Activated naive CD8-positive, alpha-beta T cell treated with anti-CD3 and anti-CD28 coated beads for 36 hours (primary cell): ENCODE data around the gene MCM6. TPM values are rescaled to one million over a fixed set of nuclear protein-coding genes. Genes with fewer than 3 reads are reported as not detected.
"Not testable (repeated sequence)": the region's sequence is repeated elsewhere in the genome, so short reads cannot be mapped to it uniquely, and the experiment has no call there.

Experiments used
- DNase-seq: peaks from one replicate; pipeline ENCODE4 v3.0.0; 2021
- H3K27ac Mint-ChIP-seq: one replicate; pipeline ENCODE4 v1.8.0; 2022; ENCODE audit warnings: mild to moderate bottlenecking, moderate library complexity, mixed read lengths
- H3K27me3 Mint-ChIP-seq: one replicate; pipeline ENCODE4 v1.8.0; 2022; ENCODE audit warnings: mild to moderate bottlenecking, mixed read lengths
- H3K36me3 Mint-ChIP-seq: one replicate; pipeline ENCODE4 v1.8.0; 2021; ENCODE audit warnings: mild to moderate bottlenecking, mixed read lengths
- H3K4me1 Mint-ChIP-seq: one replicate; pipeline ENCODE4 v1.8.0; 2021; ENCODE audit warnings: mixed read lengths
- H3K4me3 Mint-ChIP-seq: one replicate; pipeline ENCODE4 v1.8.0; 2022; ENCODE audit warnings: mild to moderate bottlenecking, moderate library complexity, mixed read lengths
- H3K9me3 Mint-ChIP-seq: one replicate; pipeline ENCODE4 v1.8.0; 2022; ENCODE audit warnings: mixed read lengths
- total RNA-seq, 2 experiments: library from RNA; stranded (reverse); gene quantifications; one replicate each; pipeline ENCODE4 v1.2.3, GENCODE V29; 2021

MCM6 gene
- total RNA-seq, 2 experiments from 2014 or later: 229 to 232 TPM

DNA sequence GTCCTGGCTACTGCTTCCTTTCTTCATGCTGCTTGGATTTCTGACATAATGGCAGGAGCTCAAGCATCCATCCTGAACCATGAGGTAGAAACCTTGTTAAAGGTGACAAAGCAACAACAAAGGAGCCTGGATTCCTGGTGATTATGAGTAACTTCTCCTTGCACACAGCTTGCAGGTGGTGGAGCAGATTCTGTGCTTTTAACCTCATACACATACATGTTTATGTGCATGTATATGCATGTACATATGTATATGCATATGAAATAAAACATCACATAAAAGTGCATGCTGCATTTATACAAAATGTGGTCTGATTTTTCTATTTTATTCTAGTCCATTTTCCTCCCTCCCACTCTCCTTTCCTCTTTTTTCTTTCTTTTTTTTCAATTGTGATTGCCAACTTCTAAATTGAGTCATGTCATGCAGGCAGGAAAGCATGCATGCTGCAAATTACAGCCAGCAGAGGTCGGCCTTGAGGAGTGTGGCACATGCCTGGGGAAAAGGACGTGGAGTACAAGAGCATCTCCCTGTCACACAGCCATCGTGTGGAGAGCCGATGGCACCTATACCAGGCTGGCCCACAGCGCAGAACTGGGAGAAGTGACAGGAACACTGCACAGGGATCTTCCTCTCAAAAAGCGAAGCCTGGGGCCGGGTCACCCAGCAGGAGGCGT, 57.2 kb downstream of the MCM6 start:
- Mint-ChIP-seq H3K36me3 (peaks cover 44% of the 10 kb centered on the region), H3K27me3 (no peaks in the 10 kb centered on the region), H3K9me3 (peaks cover 15% of the 10 kb centered on the region), H3K4me1 (peaks cover 57% of the 10 kb centered on the region), H3K4me3 (peak overlapping the region; percentile 26), H3K27ac (peak overlapping the region; percentile 90)
- DNase-seq: peak; percentile 54

DNA sequence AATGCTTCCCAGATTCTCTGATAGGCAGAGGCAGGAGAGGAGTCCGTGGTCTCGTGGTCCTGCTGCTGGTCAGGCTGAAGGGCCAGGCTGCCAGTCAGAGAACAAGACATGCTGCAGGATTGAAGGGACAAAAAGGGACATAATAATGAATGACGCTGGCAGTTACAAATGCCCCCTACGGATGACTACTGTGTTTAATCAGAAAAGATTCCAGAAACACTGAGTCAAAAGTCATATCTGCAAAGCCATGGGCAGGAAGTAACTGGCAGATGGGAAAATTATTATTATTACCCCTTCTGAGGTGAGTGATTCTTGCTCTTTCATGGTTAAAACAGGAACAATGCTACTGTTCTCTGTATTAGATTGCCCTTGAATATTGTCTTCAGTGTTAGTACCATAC, 58.3 kb downstream of the MCM6 start:
- Mint-ChIP-seq H3K4me1 (peaks cover 59% of the 10 kb centered on the region), H3K36me3 (peaks cover 39% of the 10 kb centered on the region), H3K27ac (no peak overlapping the region), H3K4me3 (no peak overlapping the region), H3K9me3 (peaks cover 16% of the 10 kb centered on the region), H3K27me3 (no peaks in the 10 kb centered on the region)
- no peak for DNase-seq

DNA sequence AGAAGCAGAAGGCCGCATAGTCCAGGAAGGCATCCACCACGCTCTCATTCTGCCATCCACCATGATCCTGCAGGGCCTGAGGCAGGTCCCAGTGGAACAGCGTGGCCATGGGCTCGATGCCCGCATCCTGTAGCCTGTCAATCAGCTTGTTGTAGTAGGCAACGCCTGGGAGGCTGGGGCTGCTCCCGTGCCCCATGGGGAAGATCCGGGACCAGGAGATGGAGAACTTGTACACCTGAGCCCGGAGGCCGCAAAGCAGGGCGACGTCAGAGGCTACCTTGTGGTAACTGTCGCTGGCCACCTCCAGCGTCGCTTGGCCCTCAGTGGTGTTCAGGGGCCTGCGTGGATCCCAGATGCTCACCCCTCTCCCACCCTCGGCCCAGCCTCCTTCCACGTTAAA, 58.8 kb downstream of the MCM6 start:
- H3K4me1 Mint-ChIP-seq: peaks cover 57% of the 10 kb centered on the region
- no peak for DNase-seq
- no peaks in the 10 kb centered on the region for H3K27me3 Mint-ChIP-seq
- peaks cover 13% of the 10 kb centered on the region for H3K9me3 Mint-ChIP-seq
- H3K27ac Mint-ChIP-seq: no peak overlapping the region
- peaks cover 38% of the 10 kb centered on the region for H3K36me3 Mint-ChIP-seq
- no peak overlapping the region for H3K4me3 Mint-ChIP-seq

DNA sequence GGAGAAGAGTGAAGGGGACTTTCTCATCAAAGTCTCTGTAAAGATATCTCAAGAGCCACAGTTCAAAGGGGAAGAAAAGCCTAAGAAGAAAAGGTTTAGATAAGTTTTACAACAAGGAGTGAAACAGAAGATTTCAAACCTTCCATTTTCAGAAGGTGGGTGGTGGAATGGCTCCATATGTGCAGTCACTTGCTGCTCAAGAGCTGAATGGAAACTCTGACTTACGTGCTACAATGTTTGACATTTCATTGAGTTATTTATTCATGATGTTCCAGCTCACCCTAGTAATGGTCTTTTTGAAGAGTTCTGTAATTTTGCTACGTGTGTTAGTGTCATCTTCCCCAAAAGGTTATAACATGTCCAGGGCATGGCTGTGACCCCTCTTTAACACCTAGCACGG, 61.0 kb downstream of the MCM6 start:
- Mint-ChIP-seq H3K4me1 (peaks cover 41% of the 10 kb centered on the region), H3K27me3 (no peaks in the 10 kb centered on the region), H3K9me3 (peaks cover 8% of the 10 kb centered on the region), H3K4me3 (peak overlapping the region; percentile 41), H3K27ac (peak overlapping the region; percentile 95), H3K36me3 (peaks cover 36% of the 10 kb centered on the region)
- DNase-seq: no peak

DNA sequence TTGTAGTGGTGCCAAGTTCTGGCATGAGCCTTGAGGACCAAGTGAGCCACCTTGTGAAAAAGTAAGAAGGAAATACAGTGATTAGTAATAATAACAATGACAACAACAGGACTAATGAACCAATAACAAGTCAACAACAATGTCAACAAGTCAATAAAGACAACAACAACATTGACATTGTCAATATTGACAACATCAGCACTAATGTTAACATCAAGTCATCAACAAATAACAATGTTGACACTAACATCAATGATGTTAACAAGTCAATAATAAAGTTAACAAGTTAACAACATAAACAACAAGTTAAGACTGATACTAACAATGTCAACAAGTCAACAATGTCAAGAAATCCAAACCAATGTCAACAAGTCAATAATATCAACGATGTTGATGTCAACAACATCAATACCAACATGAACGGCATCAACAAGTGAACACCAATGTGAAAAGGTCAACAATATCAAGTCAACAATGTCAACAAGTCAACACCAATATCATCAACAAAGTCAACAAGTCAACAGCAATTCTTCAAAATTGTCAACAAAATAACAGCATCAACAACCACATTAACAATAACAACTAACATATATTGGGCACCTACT, 63.2 kb downstream of the MCM6 start:
- H3K36me3 Mint-ChIP-seq: peaks cover 27% of the 10 kb centered on the region
- no peak overlapping the region for H3K27ac Mint-ChIP-seq
- peaks cover 8% of the 10 kb centered on the region for H3K9me3 Mint-ChIP-seq
- H3K27me3 Mint-ChIP-seq: no peaks in the 10 kb centered on the region
- H3K4me3 Mint-ChIP-seq: no peak overlapping the region
- DNase-seq: no peak
- peaks cover 22% of the 10 kb centered on the region for H3K4me1 Mint-ChIP-seq

DNA sequence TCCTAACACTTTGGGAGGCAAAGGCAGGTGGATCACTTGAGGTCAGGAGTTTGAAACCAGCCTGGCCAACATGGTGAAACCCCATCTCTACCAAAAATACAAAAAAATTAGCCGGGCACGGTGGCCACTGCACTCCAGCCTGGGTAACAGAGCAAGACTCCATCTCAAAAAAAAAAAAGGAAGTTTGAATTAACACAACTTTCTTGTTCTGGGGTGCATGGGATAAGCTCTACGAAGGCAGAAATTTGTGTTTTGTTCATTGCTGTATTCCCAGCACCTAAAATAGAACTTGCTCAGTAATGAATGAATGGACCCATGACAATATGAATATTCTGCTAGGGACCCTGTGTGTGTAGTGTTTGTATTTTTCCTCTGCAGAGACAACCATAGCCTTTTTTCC, 68.4 kb downstream of the MCM6 start:
- not testable (repeated sequence) for DNase-seq, H3K9me3 Mint-ChIP-seq, H3K4me1 Mint-ChIP-seq, H3K27me3 Mint-ChIP-seq, H3K27ac Mint-ChIP-seq, H3K4me3 Mint-ChIP-seq
- H3K36me3 Mint-ChIP-seq: peaks cover 17% of the 10 kb centered on the region

DNA sequence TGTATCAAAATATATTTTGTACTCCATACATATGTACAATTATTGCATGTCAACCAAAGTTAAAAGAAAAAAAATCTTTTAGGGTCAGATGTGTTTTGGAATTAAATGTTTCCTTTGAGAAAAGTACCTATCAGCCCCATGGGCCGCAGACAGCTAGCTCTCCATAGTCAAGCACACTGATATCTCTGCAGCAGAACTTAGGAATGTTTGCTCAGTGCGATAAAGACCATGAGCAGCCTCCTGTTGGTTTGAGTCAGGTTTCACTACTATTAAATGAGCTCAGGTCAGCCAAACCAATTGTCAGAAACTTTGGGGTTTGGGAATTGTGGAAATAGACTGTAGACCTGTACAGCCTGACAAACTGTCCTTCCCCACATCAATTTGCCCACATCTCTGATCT, 73.0 kb downstream of the MCM6 start:
- H3K27ac Mint-ChIP-seq: no peak overlapping the region
- DNase-seq: no peak
- peaks cover 15% of the 10 kb centered on the region for H3K9me3 Mint-ChIP-seq
- peaks cover 26% of the 10 kb centered on the region for H3K36me3 Mint-ChIP-seq
- no peak overlapping the region for H3K4me3 Mint-ChIP-seq
- no peaks in the 10 kb centered on the region for H3K27me3 Mint-ChIP-seq
- peaks cover 3% of the 10 kb centered on the region for H3K4me1 Mint-ChIP-seq

DNA sequence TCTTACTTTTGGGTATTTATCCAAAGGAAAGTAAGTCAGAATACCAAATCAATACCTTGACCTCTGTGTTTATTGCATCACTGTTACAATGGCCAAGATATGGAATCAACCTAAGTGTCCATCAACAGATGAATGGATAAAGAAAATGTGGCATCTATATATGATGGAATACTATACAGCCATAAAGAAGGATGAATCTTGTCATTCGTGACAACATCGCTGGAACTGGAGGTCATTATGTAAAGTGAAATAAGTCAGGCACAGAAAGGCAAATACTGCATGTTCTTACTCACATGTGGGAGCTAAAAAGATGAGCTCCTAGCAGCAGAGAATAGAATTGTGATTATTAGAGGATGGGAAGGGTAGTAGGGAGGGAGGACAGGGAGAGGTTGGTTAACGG, 73.9 kb downstream of the MCM6 start:
- Mint-ChIP-seq H3K36me3 (peaks cover 26% of the 10 kb centered on the region), H3K4me3 (no peak overlapping the region), H3K4me1 (peaks cover 10% of the 10 kb centered on the region), H3K9me3 (peaks cover 15% of the 10 kb centered on the region), H3K27ac (no peak overlapping the region), H3K27me3 (no peaks in the 10 kb centered on the region)
- no peak for DNase-seq

DNA sequence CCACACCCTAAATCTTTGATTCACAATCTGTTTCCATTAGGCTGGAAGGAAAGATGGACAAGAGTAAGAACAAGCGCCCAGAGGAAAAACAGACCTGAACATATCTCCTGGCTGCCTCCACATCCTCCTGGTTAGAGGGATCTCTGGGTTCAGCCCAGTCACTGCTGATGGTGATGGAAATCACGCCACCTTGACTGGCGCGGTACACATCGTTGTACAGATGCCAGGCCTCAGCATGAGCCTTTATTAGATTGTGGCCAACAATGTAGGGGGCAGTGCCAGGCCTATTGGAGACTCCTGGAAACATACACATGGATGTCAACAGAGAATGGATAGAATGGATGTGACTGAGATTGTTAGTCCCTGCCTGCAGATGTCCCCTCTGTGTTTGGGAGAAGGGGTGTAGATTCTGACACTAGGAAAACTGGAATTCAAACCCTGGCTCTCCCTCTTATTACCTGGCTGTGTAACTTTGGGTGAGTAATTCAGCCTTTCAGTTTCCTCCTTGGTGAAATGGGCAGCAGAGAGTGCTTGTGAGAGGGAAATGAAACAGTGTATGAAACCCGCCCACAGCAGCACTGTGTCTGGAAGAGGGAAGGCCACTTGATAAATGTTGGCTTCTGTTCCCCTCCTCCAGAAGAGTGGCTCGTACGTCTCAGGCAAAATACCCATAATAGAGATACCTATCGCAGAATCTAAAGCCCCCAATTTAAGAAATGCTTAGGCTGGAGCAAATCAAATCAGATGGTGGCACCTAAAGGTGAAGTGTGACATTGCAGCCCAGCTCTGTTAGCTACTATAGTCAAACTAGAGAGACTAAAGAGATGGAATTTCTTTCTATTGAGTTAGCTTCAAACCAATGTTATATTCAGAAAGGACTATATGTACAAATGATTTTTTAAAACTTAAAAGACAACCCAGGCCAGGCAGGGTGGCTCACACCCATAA, 75.5 kb downstream of the MCM6 start:
- Mint-ChIP-seq H3K36me3 (peaks cover 26% of the 10 kb centered on the region), H3K4me3 (no peak overlapping the region), H3K4me1 (peaks cover 12% of the 10 kb centered on the region), H3K27me3 (no peaks in the 10 kb centered on the region), H3K27ac (no peak overlapping the region), H3K9me3 (peaks cover 15% of the 10 kb centered on the region)
- DNase-seq: no peak

DNA sequence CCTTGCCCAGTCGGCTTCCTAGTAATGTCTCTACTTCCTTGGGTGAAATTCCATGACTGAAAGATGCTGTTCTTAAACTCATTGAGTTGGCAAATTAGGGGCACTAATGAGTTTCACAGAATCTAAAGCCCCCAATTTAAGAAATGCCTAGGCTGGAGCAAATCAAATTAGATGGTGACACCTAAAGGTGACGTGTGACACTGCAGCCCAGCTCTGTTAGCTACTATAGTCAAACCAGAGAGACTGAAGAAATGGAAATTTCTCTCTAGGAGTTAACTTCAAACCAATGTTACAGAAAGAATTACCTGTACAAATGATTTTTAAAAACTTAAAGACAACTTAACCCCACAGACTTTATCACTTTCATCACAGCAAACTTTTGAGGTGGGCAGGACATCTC, 76.5 kb downstream of the MCM6 start:
- no peak for DNase-seq
- Mint-ChIP-seq H3K36me3 (peaks cover 26% of the 10 kb centered on the region), H3K4me1 (peaks cover 18% of the 10 kb centered on the region), H3K27me3 (no peaks in the 10 kb centered on the region), H3K4me3 (no peak overlapping the region), H3K9me3 (peaks cover 15% of the 10 kb centered on the region), H3K27ac (no peak overlapping the region)

DNA sequence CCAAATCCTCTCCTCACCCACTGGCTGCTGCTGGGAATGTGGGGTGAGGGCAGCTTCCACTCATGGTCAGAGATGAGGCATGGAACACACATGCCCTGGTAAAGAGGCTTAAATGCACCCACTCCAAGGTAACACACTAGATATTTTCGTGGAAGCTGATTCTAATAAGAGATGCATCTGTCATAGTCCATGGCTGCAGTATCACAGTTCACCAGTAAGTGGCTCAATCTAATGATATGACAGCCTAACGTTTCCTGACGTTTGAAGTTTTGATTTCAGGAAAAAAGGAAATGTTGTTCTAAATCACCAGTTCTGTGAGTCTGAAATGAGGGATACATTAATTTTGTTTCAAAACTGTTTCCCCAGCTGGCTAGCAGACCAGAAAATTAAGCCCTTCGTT, 77.5 kb downstream of the MCM6 start:
- Mint-ChIP-seq H3K36me3 (peaks cover 26% of the 10 kb centered on the region), H3K4me3 (no peak overlapping the region), H3K9me3 (peaks cover 15% of the 10 kb centered on the region), H3K4me1 (peaks cover 22% of the 10 kb centered on the region), H3K27ac (no peak overlapping the region), H3K27me3 (no peaks in the 10 kb centered on the region)
- no peak for DNase-seq

DNA sequence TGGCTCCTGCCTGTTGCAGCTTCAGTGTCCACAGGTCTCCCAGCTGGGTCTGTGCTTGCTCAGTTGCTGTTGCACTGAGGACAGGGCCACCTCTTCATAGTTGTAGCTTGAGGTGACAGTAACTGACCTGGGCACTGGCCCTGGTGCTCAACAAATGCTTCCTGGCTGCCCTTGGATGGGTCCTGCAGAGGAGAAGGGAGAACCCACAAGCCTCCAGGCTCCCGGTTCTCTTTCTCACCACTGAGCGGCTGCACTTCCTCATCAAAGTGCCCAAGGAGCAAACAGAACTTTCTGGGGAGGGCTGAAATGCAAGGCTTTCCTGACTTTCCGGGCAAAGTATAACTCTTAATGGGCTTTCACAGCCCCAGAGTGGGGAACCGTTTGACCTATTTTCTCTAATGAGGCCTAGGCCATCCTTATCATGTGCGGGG, 78.0 kb downstream of the MCM6 start:
- no peak overlapping the region for H3K4me3 Mint-ChIP-seq
- H3K27me3 Mint-ChIP-seq: no peaks in the 10 kb centered on the region
- peaks cover 15% of the 10 kb centered on the region for H3K9me3 Mint-ChIP-seq
- no peak for DNase-seq
- H3K27ac Mint-ChIP-seq: no peak overlapping the region
- peaks cover 26% of the 10 kb centered on the region for H3K36me3 Mint-ChIP-seq
- peaks cover 24% of the 10 kb centered on the region for H3K4me1 Mint-ChIP-seq

DNA sequence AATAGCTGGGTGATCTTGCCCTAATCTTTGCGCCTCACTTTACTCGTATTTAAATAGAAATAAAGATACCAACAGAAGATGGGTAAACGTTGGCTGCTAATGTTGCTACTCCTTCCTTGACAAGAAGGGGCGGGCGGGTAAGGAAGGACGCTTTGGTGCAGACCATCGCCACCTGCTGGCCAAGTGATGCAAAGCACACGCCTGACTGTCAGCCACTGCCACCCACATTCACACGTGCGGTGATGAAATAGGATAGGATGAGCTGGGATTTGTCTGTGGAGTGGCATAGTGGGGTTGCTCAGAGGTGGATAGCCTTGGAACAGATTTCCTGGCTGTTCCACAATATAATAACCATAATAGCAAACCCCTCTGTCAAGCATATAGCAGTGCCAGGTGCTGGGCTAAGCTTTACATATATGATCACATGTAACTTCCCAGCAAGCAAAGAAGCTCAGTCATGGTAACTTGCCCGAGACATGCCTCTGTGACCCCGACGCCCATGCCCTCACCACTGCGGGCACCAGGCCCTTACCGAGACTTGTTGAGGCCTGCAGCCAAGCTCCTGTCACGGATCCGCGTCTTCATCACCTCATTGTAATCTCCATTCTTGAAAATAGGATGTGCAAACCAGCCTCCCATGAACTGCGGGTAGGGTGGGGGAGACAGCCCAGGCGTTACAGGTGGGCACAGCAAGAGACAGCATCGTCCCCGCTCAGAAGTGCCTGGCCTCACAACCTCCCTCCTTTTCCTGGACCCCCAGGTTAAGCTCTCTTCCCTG, 78.6 kb downstream of the MCM6 start:
- Mint-ChIP-seq H3K9me3 (peaks cover 15% of the 10 kb centered on the region), H3K27me3 (no peaks in the 10 kb centered on the region), H3K36me3 (peaks cover 26% of the 10 kb centered on the region), H3K27ac (peak overlapping the region; percentile 7), H3K4me1 (peaks cover 30% of the 10 kb centered on the region), H3K4me3 (no peak overlapping the region)
- peak; percentile 78 for DNase-seq

DNA sequence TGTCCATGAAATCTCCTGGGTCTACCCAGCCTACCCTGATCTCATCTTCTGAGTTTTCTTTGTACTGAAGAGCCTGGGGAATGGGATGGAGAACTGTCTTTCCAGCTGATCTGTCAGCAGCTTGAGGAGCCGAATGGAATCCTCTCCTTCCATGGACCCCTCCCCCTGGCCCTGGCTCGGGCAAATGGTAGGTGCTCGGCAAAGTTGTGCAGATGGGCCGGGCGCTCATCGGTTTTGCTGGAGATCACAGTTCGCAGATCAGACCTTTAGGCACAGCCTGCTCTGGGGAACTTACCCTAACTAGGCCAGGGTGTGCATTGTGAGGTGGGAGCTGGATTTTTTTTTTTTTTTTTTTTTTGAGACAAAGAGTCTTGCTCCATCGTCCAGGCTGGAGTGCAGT, 79.6 kb downstream of the MCM6 start:
- H3K36me3 Mint-ChIP-seq: peaks cover 17% of the 10 kb centered on the region
- peaks cover 41% of the 10 kb centered on the region for H3K4me1 Mint-ChIP-seq
- H3K9me3 Mint-ChIP-seq: peaks cover 11% of the 10 kb centered on the region

DNA sequence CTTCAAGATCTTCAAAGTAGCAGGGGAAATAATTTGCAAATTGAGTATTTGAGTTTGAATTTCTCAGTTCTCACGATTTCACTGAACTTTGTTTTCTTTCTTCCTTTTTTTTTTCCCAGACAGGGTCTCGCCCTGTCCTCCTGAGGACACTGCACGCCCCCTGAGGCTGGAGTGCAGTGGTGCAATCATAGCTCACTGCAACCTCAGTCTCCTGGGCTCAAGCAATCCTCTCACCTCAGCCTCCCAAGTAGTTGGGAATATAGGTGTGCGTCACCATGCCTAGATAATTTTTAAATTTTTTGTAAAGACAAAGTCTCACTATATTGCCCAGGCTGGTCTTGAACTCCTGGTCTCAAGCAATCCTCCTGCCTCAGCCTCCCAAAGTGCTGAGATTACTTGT, 80.6 kb downstream of the MCM6 start:
- peaks cover 45% of the 10 kb centered on the region for H3K4me1 Mint-ChIP-seq
- not testable (repeated sequence) for H3K27me3 Mint-ChIP-seq, H3K27ac Mint-ChIP-seq, H3K4me3 Mint-ChIP-seq, DNase-seq, H3K9me3 Mint-ChIP-seq
- peaks cover 11% of the 10 kb centered on the region for H3K36me3 Mint-ChIP-seq

More for the DNA sequence above, 79.6 kb downstream of the MCM6 start:
- Mint-ChIP-seq H3K4me3 (no peak overlapping the region), H3K27me3 (no peaks in the 10 kb centered on the region), H3K27ac (no peak overlapping the region)
- DNase-seq: no peak
